PC-3 (cell line): ENCODE results near the gene AMBN. TPM values are rescaled to one million over a fixed set of nuclear protein-coding genes. Genes with fewer than 3 reads are reported as not detected.
A peak's percentile ranks its signal among the peaks of the same experiment; 100 is the strongest.

ENCODE experiments used
- ATAC-seq: fragments of 200-7000 bp; cut with Tn5 transposase; 2 replicates; pipeline ENCODE4 v1.9.1; 2020; ENCODE audit warnings: mild to moderate bottlenecking, moderate library complexity
- BruUV-seq: library from RNA; stranded (reverse); fragments of 400-500 nt; replicated peaks from 2 replicates; lab custom pipeline; 2021; lab: Mats Ljungman, UMichigan
- CTCF ChIA-PET: fragments of 300-600 bp; sonication (Branson Sonifier 250); formaldehyde crosslinking; loops from one replicate; lab custom pipeline; 2022; ENCODE audit warnings: antibody characterized with exemption; lab: Charles Lee
- POLR2A ChIA-PET: fragments of 300-600 bp; sonication (Branson Sonifier 250); formaldehyde crosslinking; loops from one replicate; lab custom pipeline; 2022; ENCODE audit warnings: antibody characterized with exemption; ENCODE audit not compliant: unreplicated experiment; lab: Charles Lee
- DNase-seq: peaks from one replicate; pipeline ENCODE4 v3.0.0-alpha.2; 2015
- H2AFZ ChIP-seq: fragments of 300-600 bp; sonication (generic); 2 replicates; pipeline ENCODE4 v1.6.0; 2016; ENCODE audit warnings: antibody characterized with exemption, low read length
- H3F3A ChIP-seq: fragments of 300-600 bp; sonication (generic); one replicate; pipeline ENCODE4 v1.6.0; 2017; ENCODE audit warnings: antibody characterized with exemption, low read length, control low read depth, mild to moderate bottlenecking; ENCODE audit not compliant: unreplicated experiment
- H3K27ac ChIP-seq: fragments of 300-600 bp; sonication (generic); 2 replicates; pipeline ENCODE4 v1.5.1; 2016; ENCODE audit warnings: mild to moderate bottlenecking, low read length
- H3K27me3 ChIP-seq: fragments of 300-600 bp; sonication (generic); 2 replicates; pipeline ENCODE4 v1.6.1; 2016; ENCODE audit warnings: low read length, mixed read lengths
- H3K36me3 ChIP-seq: fragments of 300-600 bp; sonication (generic); 2 replicates; pipeline ENCODE4 v1.6.1; 2016; ENCODE audit warnings: low read depth, mixed run types, low read length, mixed read lengths
- H3K4me1 ChIP-seq: fragments of 300-600 bp; sonication (generic); 2 replicates; pipeline ENCODE4 v1.5.1; 2016; ENCODE audit warnings: low read length; ENCODE audit not compliant: insufficient read depth
- H3K4me2 ChIP-seq: fragments of 300-600 bp; sonication (generic); 2 replicates; pipeline ENCODE4 v1.6.0; 2016; ENCODE audit warnings: low read length
- H3K4me3 ChIP-seq: fragments of 300-600 bp; sonication (generic); 2 replicates; pipeline ENCODE4 v1.5.1; 2016; ENCODE audit warnings: mild to moderate bottlenecking, low read length, mixed read lengths
- H3K79me2 ChIP-seq: fragments of 300-600 bp; sonication (generic); 2 replicates; pipeline ENCODE4 v1.6.1; 2017; ENCODE audit warnings: low read length, mixed read lengths
- H3K9ac ChIP-seq: fragments of 300-600 bp; sonication (generic); 2 replicates; pipeline ENCODE4 v1.6.0; 2016; ENCODE audit warnings: mild to moderate bottlenecking, low read length
- H3K9me2 ChIP-seq: fragments of 300-600 bp; sonication (generic); replicated peaks from 2 replicates; pipeline ENCODE4 v1.6.1; 2016; ENCODE audit warnings: mixed run types, low read length, mixed read lengths
- H3K9me3 ChIP-seq: fragments of 300-600 bp; sonication (generic); 2 replicates; pipeline ENCODE4 v1.6.1; 2016; ENCODE audit warnings: low read length, mixed read lengths
- H4K20me1 ChIP-seq: fragments of 300-600 bp; sonication (generic); 2 replicates; pipeline ENCODE4 v1.6.1; 2016; ENCODE audit warnings: low read length, mixed read lengths
- EZH2 ChIP-seq: fragments of 300-600 bp; sonication (generic); IDR thresholded peaks from one replicate; pipeline ENCODE4 v1.6.1; 2017; ENCODE audit warnings: antibody characterized with exemption, mild to moderate bottlenecking, low read length; ENCODE audit not compliant: unreplicated experiment
- EZH2phosphoT487 ChIP-seq: fragments of 300-600 bp; sonication (generic); IDR thresholded peaks from 2 replicates; pipeline ENCODE4 v1.6.1; 2018; ENCODE audit warnings: mild to moderate bottlenecking, antibody characterized with exemption, low read length, borderline replicate concordance
- intact Hi-C: fragments of 100-400 bp; cut with micrococcal nuclease; formaldehyde crosslinking; loops from 2 replicates; pipeline ENCODE4 v1.9.0; 2023
- total RNA-seq: library from RNA; depleted of rRNA; stranded (reverse); fragments of >200 nt; gene quantifications from 2 replicates; pipeline ENCODE4 v1.2.3, GENCODE V29; 2014
- TF ChIP-seq, protein P1 (sequence below): fragments of 300-600 bp; sonication (generic); conservative IDR thresholded peaks from 2 replicates; pipeline ENCODE4 v1.5.1; 2017; ENCODE audit warnings: antibody characterized with exemption, low read depth, mild to moderate bottlenecking, low read length

The AMBN gene
- total RNA-seq, 1 experiment from 2014 or later = not detected

DNA sequence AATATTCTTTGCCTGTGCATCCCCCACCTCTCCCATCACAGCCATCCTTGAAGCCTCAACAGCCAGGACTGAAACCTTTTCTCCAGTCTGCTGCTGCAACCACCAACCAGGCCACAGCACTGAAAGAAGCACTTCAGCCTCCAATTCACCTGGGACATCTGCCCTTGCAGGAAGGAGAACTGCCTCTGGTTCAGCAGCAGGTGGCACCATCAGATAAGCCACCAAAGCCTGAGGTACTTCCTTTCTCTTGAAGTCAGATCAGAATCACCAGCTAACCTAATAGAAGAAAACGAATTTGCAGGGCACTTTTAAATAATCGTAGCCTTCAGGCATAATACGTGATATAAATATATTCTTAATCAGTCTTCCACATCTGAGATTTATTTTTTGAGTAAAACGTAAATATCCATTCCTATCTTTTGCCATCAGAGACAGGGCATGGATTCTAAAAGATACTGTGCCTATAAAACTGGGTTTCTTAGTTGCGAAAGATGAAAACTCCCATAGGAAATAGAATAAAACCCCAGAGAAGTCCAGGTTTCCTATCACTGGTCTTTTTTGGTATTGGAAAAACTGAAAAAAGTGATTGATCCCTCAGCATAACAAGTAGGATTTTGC lies 9.5 kb downstream of the AMBN start:
- Histone ChIP-seq H3K9me2 (no peaks in the 10 kb centered on the region), H4K20me1 (no peaks in the 10 kb centered on the region), H3K27me3 (no peaks in the 10 kb centered on the region), H3K36me3 (no peaks in the 10 kb centered on the region), H3K4me1 (no peaks in the 10 kb centered on the region), H2AFZ (no peak overlapping the region), H3K79me2 (no peaks in the 10 kb centered on the region), H3K4me3 (no peak overlapping the region), H3K9me3 (no peaks in the 10 kb centered on the region), H3F3A (no peaks in the 10 kb centered on the region), H3K9ac (no peak overlapping the region), H3K4me2 (no peak overlapping the region), H3K27ac (no peak overlapping the region)
- DNase-seq (peak; percentile 83), ATAC-seq (peak; percentile 98)
- BruUV-seq = no TSS peak
- CTCF ChIA-PET = interaction anchor here (0.7 kb wide), 2 partner anchors 103 to 408 kb away, joined by 3 read pairs; no protein-coding TSS in a partner anchor
- POLR2A ChIA-PET = no interaction called here
- intact Hi-C loops = loop anchor here (1.0 kb wide), 3 partner anchors 51 to 409 kb away; partner anchors contain the start of gene UTP3
- no peak for TF ChIP-seq EZH2
- TF ChIP-seq, protein P1, sequence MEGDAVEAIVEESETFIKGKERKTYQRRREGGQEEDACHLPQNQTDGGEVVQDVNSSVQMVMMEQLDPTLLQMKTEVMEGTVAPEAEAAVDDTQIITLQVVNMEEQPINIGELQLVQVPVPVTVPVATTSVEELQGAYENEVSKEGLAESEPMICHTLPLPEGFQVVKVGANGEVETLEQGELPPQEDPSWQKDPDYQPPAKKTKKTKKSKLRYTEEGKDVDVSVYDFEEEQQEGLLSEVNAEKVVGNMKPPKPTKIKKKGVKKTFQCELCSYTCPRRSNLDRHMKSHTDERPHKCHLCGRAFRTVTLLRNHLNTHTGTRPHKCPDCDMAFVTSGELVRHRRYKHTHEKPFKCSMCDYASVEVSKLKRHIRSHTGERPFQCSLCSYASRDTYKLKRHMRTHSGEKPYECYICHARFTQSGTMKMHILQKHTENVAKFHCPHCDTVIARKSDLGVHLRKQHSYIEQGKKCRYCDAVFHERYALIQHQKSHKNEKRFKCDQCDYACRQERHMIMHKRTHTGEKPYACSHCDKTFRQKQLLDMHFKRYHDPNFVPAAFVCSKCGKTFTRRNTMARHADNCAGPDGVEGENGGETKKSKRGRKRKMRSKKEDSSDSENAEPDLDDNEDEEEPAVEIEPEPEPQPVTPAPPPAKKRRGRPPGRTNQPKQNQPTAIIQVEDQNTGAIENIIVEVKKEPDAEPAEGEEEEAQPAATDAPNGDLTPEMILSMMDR = peak; percentile 93

DNA sequence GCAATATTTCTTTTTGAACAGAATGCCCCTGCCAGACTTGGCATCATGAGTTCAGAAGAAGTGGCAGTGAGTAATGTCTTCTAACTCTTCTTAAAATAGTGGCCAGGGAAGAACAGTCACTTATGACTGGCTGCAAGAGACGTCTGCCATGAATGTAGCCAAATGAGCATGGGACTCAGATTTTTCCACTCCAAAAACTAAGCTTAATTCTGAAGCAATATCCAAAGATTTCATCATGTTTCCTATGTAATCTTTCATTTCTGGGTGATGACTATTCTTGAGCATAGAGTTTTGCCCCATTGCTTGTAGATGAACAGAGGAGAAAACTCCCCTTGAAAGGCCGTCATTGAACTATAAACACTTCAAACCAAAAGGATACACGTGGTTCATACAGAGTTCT lies 11.8 kb downstream of the AMBN start:
- intact Hi-C loops = no loop called here
- Histone ChIP-seq H3K4me2 (no peak overlapping the region), H3K9me3 (no peaks in the 10 kb centered on the region), H3F3A (no peaks in the 10 kb centered on the region), H3K36me3 (no peaks in the 10 kb centered on the region), H3K9me2 (no peaks in the 10 kb centered on the region), H3K27me3 (no peaks in the 10 kb centered on the region), H3K4me1 (no peaks in the 10 kb centered on the region), H3K4me3 (no peak overlapping the region), H3K27ac (no peak overlapping the region), H3K9ac (no peak overlapping the region), H4K20me1 (no peaks in the 10 kb centered on the region), H3K79me2 (no peaks in the 10 kb centered on the region), H2AFZ (peak overlapping the region; percentile 10; the same call in 1 of the 2 replicates)
- POLR2A ChIA-PET = no interaction called here
- ATAC-seq = no peak
- CTCF ChIA-PET = no interaction called here
- BruUV-seq = no TSS peak
- DNase-seq = no peak
- TF ChIP-seq EZH2phosphoT487 = no peak
- TF ChIP-seq EZH2 = no peak
- TF ChIP-seq, protein P1 = no peak

DNA sequence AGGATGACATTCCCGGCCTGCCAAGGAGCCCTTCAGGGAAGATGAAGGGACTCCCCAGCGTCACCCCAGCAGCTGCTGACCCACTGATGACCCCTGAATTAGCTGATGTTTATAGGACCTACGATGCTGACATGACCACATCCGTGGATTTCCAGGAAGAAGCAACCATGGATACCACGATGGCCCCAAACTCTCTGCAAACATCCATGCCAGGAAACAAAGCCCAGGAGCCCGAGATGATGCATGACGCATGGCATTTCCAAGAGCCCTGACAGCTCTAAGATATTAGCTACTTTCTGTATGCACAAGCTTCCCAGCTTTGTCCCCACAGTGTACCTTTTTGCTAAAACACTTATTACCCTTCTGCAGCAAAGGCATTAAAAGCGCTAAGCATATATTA lies 14.4 kb downstream of the AMBN start:
- intact Hi-C loops = no loop called here
- H3K27me3 ChIP-seq = no peaks in the 10 kb centered on the region
- no peaks in the 10 kb centered on the region for H3K36me3 ChIP-seq
- ATAC-seq = no peak
- no peaks in the 10 kb centered on the region for H3K4me1 ChIP-seq
- no peak for DNase-seq
- POLR2A ChIA-PET = no interaction called here
- H2AFZ ChIP-seq = no peak overlapping the region
- no peaks in the 10 kb centered on the region for H3K79me2 ChIP-seq
- no peak overlapping the region for H3K4me3 ChIP-seq
- no peak overlapping the region for H3K9ac ChIP-seq
- BruUV-seq = no TSS peak
- H3K9me3 ChIP-seq = no peaks in the 10 kb centered on the region
- TF ChIP-seq EZH2 (no peak), EZH2phosphoT487 (no peak)
- TF ChIP-seq, protein P1 = no peak
- no peaks in the 10 kb centered on the region for H3F3A ChIP-seq
- no peak overlapping the region for H3K4me2 ChIP-seq
- CTCF ChIA-PET = no interaction called here
- no peaks in the 10 kb centered on the region for H4K20me1 ChIP-seq
- no peaks in the 10 kb centered on the region for H3K9me2 ChIP-seq
- H3K27ac ChIP-seq = no peak overlapping the region
